ENCODE measurements around the gene SLC6A3. TPM values are rescaled to one million over a fixed set of nuclear protein-coding genes. Genes with fewer than 3 reads are reported as not detected.

Gene SLC6A3
- total RNA-seq, 1 donor from 2014 or later = not detected

DNA sequence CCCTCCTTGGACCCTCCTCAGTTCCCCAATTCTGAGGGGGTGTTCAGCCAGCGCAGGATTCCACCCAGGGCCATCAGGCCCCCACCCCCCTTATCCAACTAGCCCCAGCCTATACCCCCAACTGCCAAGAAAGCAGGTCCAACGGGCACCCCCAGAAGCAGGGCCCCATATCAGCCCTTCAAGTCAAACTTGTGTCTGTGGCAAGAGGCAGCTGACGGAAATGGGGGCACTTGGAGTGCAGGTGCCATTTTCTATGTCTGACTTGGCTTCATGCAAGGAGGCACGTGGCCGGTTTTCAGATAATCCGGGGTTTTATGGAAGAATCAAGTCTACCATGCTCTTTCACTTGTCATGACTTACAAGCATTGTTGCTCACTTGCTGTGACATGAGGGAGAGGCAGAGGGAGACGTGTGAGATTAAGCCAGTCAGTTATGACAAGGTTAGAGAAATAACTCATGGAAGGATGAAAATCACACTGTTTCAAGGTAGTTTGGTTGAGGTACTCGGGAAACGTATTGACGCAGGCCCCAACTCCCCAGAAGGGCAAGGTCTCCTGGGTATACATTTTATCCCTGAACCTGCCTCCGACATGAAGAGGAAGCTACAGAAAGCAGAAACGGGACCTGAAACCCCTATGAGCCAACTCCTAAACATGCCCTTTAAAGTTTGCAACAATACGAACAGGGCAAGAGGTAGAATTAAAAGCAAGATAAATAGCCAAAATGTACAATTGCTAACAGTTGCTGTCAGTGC is 73.8 kb downstream of the SLC6A3 start:
- no peak overlapping the region for H3K27ac Mint-ChIP-seq
- H3K27me3 Mint-ChIP-seq = peaks cover 68% of the 10 kb centered on the region
- no peaks in the 10 kb centered on the region for H3K36me3 Mint-ChIP-seq (ENCODE audit: insufficient read depth)
- no peaks in the 10 kb centered on the region for H3K9me3 Mint-ChIP-seq (ENCODE audit: low read depth)
- TF ChIP-seq, protein P1, sequence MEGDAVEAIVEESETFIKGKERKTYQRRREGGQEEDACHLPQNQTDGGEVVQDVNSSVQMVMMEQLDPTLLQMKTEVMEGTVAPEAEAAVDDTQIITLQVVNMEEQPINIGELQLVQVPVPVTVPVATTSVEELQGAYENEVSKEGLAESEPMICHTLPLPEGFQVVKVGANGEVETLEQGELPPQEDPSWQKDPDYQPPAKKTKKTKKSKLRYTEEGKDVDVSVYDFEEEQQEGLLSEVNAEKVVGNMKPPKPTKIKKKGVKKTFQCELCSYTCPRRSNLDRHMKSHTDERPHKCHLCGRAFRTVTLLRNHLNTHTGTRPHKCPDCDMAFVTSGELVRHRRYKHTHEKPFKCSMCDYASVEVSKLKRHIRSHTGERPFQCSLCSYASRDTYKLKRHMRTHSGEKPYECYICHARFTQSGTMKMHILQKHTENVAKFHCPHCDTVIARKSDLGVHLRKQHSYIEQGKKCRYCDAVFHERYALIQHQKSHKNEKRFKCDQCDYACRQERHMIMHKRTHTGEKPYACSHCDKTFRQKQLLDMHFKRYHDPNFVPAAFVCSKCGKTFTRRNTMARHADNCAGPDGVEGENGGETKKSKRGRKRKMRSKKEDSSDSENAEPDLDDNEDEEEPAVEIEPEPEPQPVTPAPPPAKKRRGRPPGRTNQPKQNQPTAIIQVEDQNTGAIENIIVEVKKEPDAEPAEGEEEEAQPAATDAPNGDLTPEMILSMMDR (IDR thresholded peaks at IDR 0.05; ENCODE audit: unreplicated experiment) = no peak
- H3K4me1 Mint-ChIP-seq (ENCODE audit: low read depth) = no peaks in the 10 kb centered on the region
- DNase-seq (ENCODE audit: low spot score, unreplicated experiment) = no peak
- H3K4me3 Mint-ChIP-seq (ENCODE audit: low read depth) = no peak overlapping the region

DNA sequence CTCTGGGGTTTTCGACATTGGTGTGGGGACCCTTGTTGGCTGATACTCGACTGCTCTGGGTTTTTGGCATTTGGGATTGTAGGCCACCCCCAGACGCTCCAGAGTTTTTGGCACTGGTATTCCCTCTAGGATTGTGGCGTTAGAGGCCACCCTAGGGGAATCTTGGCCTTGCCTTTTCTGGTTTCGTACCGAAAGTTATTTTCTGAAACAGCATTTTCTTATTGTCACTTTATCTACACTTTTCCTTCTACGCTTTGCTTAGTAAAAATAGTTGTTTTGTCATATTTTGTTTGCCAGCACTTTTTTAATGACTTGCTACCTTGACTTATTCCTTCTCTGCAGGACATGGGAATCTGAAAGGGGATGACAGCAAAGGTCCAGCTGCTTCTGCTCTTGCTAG is 75.2 kb downstream of the SLC6A3 start:
- Mint-ChIP-seq H3K27me3 (peaks cover 66% of the 10 kb centered on the region), H3K4me1 (ENCODE audit: low read depth) (no peaks in the 10 kb centered on the region), H3K36me3 (ENCODE audit: insufficient read depth) (no peaks in the 10 kb centered on the region), H3K9me3 (ENCODE audit: low read depth) (no peaks in the 10 kb centered on the region), H3K27ac (no peak overlapping the region), H3K4me3 (ENCODE audit: low read depth) (no peak overlapping the region)
- TF ChIP-seq, protein P1 (IDR thresholded peaks at IDR 0.05; ENCODE audit: unreplicated experiment) = no peak
- no peak for DNase-seq (ENCODE audit: low spot score, unreplicated experiment)

DNA sequence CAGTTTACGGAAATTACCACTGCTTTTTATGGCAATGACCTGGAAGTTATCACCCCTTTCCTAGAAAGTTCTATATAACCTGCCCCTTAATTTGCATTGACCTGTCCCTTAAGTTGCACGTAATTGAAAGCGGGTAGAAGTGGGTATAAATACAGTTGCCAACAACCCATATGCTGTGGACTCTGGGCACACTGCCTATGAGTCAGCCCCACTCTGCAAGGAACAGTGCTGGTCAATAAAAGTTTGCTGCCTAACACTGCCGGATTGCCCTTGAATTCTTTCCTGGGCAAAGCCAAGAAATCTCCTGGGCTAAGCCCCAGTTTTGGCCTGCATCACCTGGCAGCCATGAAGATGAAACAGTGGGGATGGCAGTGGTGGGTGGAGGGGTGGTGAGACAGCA is 76.5 kb downstream of the SLC6A3 start:
- DNase-seq (ENCODE audit: low spot score, unreplicated experiment) = no peak
- Mint-ChIP-seq H3K4me1 (ENCODE audit: low read depth) (no peaks in the 10 kb centered on the region), H3K27me3 (peaks cover 68% of the 10 kb centered on the region), H3K27ac (no peak overlapping the region), H3K4me3 (ENCODE audit: low read depth) (no peak overlapping the region), H3K9me3 (ENCODE audit: low read depth) (no peaks in the 10 kb centered on the region), H3K36me3 (ENCODE audit: insufficient read depth) (no peaks in the 10 kb centered on the region)
- TF ChIP-seq, protein P1 (IDR thresholded peaks at IDR 0.05; ENCODE audit: unreplicated experiment) = no peak

DNA sequence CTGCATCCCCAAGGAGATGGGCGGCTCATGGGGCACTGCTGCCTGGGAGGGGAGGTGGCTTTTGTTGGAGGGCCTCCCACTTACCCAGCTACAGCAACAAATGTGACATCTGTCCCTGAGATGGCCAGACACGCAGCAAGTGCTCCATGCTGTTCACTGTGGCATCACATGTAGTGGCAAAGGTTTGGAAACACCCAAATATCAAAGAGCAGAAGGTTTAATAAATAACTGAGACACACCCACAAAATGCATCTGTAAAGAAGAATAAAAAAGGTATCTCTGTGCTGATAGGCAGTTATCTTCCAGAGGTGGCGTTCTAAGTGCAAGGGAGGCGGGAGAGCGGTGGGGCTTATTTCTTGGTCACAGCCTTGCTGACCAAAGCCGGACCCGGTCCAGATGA is 77.0 kb downstream of the SLC6A3 start:
- TF ChIP-seq, protein P1 (IDR thresholded peaks at IDR 0.05; ENCODE audit: unreplicated experiment) = no peak
- Mint-ChIP-seq H3K4me3 (ENCODE audit: low read depth) (no peak overlapping the region), H3K9me3 (ENCODE audit: low read depth) (no peaks in the 10 kb centered on the region), H3K36me3 (ENCODE audit: insufficient read depth) (no peaks in the 10 kb centered on the region), H3K27ac (no peak overlapping the region), H3K27me3 (peaks cover 72% of the 10 kb centered on the region), H3K4me1 (ENCODE audit: low read depth) (no peaks in the 10 kb centered on the region)
- DNase-seq (ENCODE audit: low spot score, unreplicated experiment) = no peak

DNA sequence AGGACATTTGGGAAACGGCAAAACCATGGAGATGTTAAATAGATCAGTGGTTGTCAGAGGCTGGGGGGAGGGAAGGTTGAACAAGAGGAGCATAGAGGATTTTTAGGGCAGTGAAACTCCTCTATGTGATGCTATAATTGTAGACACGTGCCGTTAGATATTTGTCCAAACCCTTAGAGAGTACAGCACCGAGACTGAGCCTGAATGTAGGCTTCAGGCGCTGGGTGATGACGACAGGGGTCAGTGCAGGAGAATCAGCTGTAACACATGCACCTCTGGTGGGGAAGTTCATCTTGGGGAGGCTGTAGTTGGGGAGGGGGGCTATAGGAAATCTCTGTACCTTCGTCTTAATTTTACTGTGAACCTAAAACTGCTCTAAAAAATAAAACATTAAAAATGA is 78.1 kb downstream of the SLC6A3 start:
- DNase-seq (ENCODE audit: low spot score, unreplicated experiment) = no peak
- no peaks in the 10 kb centered on the region for H3K36me3 Mint-ChIP-seq (ENCODE audit: insufficient read depth)
- TF ChIP-seq, protein P1 (IDR thresholded peaks at IDR 0.05; ENCODE audit: unreplicated experiment) = no peak
- H3K27me3 Mint-ChIP-seq = peaks cover 71% of the 10 kb centered on the region
- no peaks in the 10 kb centered on the region for H3K4me1 Mint-ChIP-seq (ENCODE audit: low read depth)
- H3K9me3 Mint-ChIP-seq (ENCODE audit: low read depth) = no peaks in the 10 kb centered on the region
- no peak overlapping the region for H3K27ac Mint-ChIP-seq
- H3K4me3 Mint-ChIP-seq (ENCODE audit: low read depth) = no peak overlapping the region

Measured in progenitor cell of endocrine pancreas (in vitro differentiated cells).